Testis (tissue), 3 donors: Measurements from ENCODE around the gene ZEB1. TPM values are rescaled to one million over a fixed set of nuclear protein-coding genes. Genes with fewer than 3 reads are reported as not detected.

Source experiments
- DNase-seq: peaks from one replicate; pipeline ENCODE4 v3.0.0-alpha.2; 2019
- H3K27ac ChIP-seq, 2 donors: fragments of 200-600 bp; sonication (generic); one replicate each; pipeline ENCODE4 v1.5.1; 2019
- H3K27me3 ChIP-seq: fragments of 200-600 bp; sonication (generic); one replicate; pipeline ENCODE4 v1.5.1; 2019
- H3K36me3 ChIP-seq: fragments of 200-600 bp; sonication (generic); one replicate; pipeline ENCODE4 v1.5.1; 2017; ENCODE audit warnings: low read depth; ENCODE audit errors: missing control alignments
- H3K4me1 ChIP-seq: fragments of 200-600 bp; sonication (generic); one replicate; pipeline ENCODE4 v1.5.1; 2019
- H3K4me3 ChIP-seq, 2 donors: fragments of 200-600 bp; sonication (generic); one replicate each; pipeline ENCODE4 v1.5.1; 2017 to 2019
- H3K9me3 ChIP-seq: fragments of 200-600 bp; sonication (generic); one replicate; pipeline ENCODE4 v1.5.1; 2017
- POLR2A ChIP-seq: fragments of 450-650 bp; IDR thresholded peaks from one replicate; pipeline ENCODE4 v1.6.1; 2017; ENCODE audit warnings: antibody characterized with exemption, mild to moderate bottlenecking, moderate library complexity
- WGBS, 2 donors: methylation state at CpG; one replicate each; pipeline ENCODE4 v1.1.5; 2018; 5-methylcytosine and 5-hydroxymethylcytosine counted together
- intact Hi-C: fragments of 100-400 bp; cut with DNase I; formaldehyde crosslinking; loops from one replicate; pipeline ENCODE4 v1.15.1; 2023; ENCODE audit warnings: low total_unique reads
- polyA plus RNA-seq: library from polyadenylated mRNA; stranded (reverse); fragments of 350-450 nt; fragmentation: Illumina TruSeq; extraction: RNeasy Lipid Tissue Mini Kit (QIAGEN cat#74804); gene quantifications from one replicate; pipeline ENCODE4 v1.2.3, GENCODE V29; 2014; ENCODE audit warnings: low read depth, low replicate concordance; ENCODE audit not compliant: insufficient read depth
- total RNA-seq, 2 donors: library from RNA; depleted of rRNA; stranded (reverse); fragments of >200 nt; gene quantifications; one replicate each; pipeline ENCODE4 v1.2.3, GENCODE V29; 2016
- TF ChIP-seq, protein P1 (sequence below), 3 experiments: fragments of 450-650 bp in 2 of 3; fragments of 200-600 bp in 1 of 3; sonication (generic) in 1 of 3; IDR thresholded peaks; one replicate each; pipeline ENCODE4 v1.5.1; 2016 to 2019; ENCODE audit warnings: antibody characterized with exemption in 3 of 3, mild to moderate bottlenecking in 2 of 3, moderate library complexity in 1 of 3

Gene ZEB1
- total and polyA plus RNA-seq, 3 donors from 2014 or later, result 22.2 to 35.9 (median 26.3) TPM

DNA sequence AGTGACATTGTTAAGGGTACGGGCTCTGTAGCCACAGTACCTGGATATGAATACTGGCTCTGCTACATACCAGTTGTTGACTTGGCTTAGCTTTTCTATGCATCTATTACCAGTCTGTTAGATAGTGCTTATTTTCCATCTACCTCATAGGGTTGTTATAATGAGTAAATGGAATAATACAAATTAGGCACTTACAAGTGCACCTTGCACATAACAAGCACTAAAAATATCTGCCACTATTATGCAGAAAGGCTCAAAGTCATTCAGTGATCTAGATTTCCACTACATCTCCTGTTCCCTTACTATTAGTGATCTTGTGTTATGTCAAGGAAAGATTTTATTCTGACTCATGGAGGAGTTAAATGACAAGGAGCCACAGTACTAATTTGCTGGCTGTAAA is 27.9 kb upstream of the ZEB1 start:
- no peaks in the 10 kb centered on the region for H3K9me3 ChIP-seq
- 100% methylated on average over 1 of the region's 1 CpG for WGBS, 2 donors
- H3K36me3 ChIP-seq, result no peaks in the 10 kb centered on the region
- no peak overlapping the region for H3K27ac ChIP-seq
- H3K27me3 ChIP-seq, result no peaks in the 10 kb centered on the region
- H3K4me3 ChIP-seq, result no peak overlapping the region
- no peak for DNase-seq
- TF ChIP-seq, protein P1, sequence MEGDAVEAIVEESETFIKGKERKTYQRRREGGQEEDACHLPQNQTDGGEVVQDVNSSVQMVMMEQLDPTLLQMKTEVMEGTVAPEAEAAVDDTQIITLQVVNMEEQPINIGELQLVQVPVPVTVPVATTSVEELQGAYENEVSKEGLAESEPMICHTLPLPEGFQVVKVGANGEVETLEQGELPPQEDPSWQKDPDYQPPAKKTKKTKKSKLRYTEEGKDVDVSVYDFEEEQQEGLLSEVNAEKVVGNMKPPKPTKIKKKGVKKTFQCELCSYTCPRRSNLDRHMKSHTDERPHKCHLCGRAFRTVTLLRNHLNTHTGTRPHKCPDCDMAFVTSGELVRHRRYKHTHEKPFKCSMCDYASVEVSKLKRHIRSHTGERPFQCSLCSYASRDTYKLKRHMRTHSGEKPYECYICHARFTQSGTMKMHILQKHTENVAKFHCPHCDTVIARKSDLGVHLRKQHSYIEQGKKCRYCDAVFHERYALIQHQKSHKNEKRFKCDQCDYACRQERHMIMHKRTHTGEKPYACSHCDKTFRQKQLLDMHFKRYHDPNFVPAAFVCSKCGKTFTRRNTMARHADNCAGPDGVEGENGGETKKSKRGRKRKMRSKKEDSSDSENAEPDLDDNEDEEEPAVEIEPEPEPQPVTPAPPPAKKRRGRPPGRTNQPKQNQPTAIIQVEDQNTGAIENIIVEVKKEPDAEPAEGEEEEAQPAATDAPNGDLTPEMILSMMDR (IDR thresholded peaks at IDR 0.05), result no peak
- TF ChIP-seq POLR2A, result no peak
- intact Hi-C loops, result no loop called here
- no peaks in the 10 kb centered on the region for H3K4me1 ChIP-seq

DNA sequence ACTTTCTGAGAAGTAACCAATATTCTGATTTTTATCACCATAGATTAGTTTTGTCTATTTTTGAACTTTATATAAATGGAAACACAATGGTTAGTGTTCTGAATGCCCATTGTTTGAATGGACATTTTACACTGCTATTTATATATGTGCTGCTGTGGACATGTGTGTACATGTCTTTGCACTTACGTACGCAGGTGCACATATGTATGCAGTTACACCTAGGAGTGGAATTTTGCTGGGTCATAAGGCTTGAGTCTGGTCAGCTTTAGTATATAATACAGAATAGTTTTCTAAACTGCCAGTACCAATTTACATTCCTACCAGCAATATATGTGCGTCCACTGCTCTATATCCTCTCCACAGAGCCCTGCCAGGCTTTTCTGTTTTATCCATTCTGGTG is 24.5 kb upstream of the ZEB1 start:
- Histone ChIP-seq H3K27me3 (no peaks in the 10 kb centered on the region), H3K4me1 (no peaks in the 10 kb centered on the region), H3K36me3 (no peaks in the 10 kb centered on the region), H3K27ac (no peak overlapping the region), H3K4me3 (no peak overlapping the region), H3K9me3 (no peaks in the 10 kb centered on the region)
- DNase-seq, result no peak
- intact Hi-C loops, result no loop called here
- WGBS, 2 donors, result 96% methylated on average over 3 of the region's 3 CpGs
- TF ChIP-seq, protein P1 (IDR thresholded peaks at IDR 0.05), result no peak
- no peak for TF ChIP-seq POLR2A

DNA sequence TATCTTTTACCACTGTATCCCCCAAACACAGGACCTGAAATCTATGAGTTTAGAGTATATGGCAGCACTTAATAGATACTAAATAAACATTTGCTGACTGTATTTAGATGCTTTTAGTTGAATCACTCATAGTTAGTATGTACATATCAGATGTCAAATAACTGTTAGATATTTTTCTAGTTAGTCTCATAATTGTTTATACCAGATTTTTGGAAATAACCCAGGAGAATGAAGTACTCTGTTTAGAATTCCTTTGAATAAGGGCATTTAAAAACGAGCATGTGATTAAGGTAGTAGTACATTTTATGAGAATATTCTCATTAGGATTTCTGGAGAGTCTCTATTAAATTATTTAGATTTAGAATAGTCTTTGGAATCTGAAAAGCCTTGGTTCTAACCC is 22.3 kb upstream of the ZEB1 start:
- H3K4me1 ChIP-seq, result no peaks in the 10 kb centered on the region
- DNase-seq, result no peak
- intact Hi-C loops, result no loop called here
- H3K27me3 ChIP-seq, result no peaks in the 10 kb centered on the region
- no peaks in the 10 kb centered on the region for H3K36me3 ChIP-seq
- H3K27ac ChIP-seq, result no peak overlapping the region
- no peaks in the 10 kb centered on the region for H3K9me3 ChIP-seq
- H3K4me3 ChIP-seq, result no peak overlapping the region
- 71 to 89% methylated on average over 1 of the region's 1 CpG for WGBS, 2 donors
- TF ChIP-seq, protein P1 (IDR thresholded peaks at IDR 0.05), result no peak

DNA sequence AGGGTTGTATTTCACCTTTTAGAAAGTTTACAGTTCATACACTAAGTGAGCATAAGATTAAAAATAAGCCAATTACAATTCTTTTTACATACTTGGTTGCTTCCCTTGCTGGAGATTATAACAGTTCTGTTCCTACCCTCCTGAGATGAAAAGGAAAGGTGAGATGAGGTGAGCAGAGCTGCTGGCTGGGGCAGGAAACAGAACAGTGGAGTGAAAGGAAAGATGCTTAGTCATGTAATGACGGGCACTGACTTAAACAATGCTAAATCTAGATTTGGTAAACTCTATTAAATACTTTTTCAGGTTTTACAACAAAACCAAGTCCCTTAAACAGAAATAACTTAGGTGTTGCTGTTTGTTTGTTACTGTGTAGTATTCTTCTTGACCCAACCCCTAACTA is 19.9 kb upstream of the ZEB1 start:
- WGBS, 2 donors, result 71 to 81% methylated on average over 1 of the region's 1 CpG
- intact Hi-C loops, result no loop called here

DNA sequence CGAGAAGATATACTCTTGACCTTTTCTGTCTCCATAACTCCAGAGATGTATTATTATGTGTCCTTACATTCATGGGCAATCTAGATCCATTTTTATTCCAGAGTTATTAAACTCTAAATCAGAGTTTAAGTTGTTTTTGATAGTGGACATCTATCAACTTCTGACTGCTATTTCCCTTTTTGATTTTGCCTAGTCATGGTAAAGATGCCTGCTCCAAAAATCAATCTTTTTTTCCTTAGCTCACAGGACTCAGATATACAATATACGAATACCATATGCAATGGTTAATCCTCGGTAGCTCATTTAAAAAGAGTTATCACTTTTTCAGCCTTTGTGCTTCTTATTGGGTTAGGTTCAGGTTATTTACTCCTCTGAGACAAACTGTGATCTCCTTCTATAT is 15.8 kb upstream of the ZEB1 start:
- DNase-seq, result no peak
- intact Hi-C loops, result no loop called here
- no peak overlapping the region for H3K27ac ChIP-seq
- H3K4me3 ChIP-seq, result no peak overlapping the region
- no peaks in the 10 kb centered on the region for H3K27me3 ChIP-seq
- no peaks in the 10 kb centered on the region for H3K4me1 ChIP-seq
- WGBS, 2 donors, result 96 to 97% methylated on average over 3 of the region's 3 CpGs
- no peaks in the 10 kb centered on the region for H3K9me3 ChIP-seq
- H3K36me3 ChIP-seq, result no peaks in the 10 kb centered on the region
- TF ChIP-seq, protein P1 (IDR thresholded peaks at IDR 0.05), result no peak
- no peak for TF ChIP-seq POLR2A

More for the DNA sequence above, 19.9 kb upstream of the ZEB1 start:
- Histone ChIP-seq H3K27ac (no peak overlapping the region), H3K4me1 (no peaks in the 10 kb centered on the region), H3K4me3 (no peak overlapping the region), H3K27me3 (no peaks in the 10 kb centered on the region), H3K36me3 (no peaks in the 10 kb centered on the region), H3K9me3 (no peaks in the 10 kb centered on the region)
- TF ChIP-seq, protein P1 (IDR thresholded peaks at IDR 0.05), result no peak
- TF ChIP-seq POLR2A, result no peak
- DNase-seq, result no peak
